Smooth muscle cell (in vitro differentiated cells): Measurements from ENCODE around the gene CCDC116. TPM values are rescaled to one million over a fixed set of nuclear protein-coding genes. Genes with fewer than 3 reads are reported as not detected.
"Not testable (repeated sequence)": the region's sequence is repeated elsewhere in the genome, so short reads cannot be mapped to it uniquely, and the experiment has no call there.

Source experiments
- DNase-seq: peaks from one replicate; lab custom pipeline; 2025; ENCODE audit not compliant: unreplicated experiment; lab: John Stamatoyannopoulos, UW
- H2AFZ ChIP-seq: fragments of 200-600 bp; sonication (generic); 2 replicates; pipeline ENCODE4 v1.6.0; 2016; ENCODE audit warnings: antibody characterized with exemption, low read depth, mild to moderate bottlenecking
- H3F3A ChIP-seq: fragments of 200-600 bp; sonication (generic); 2 replicates; pipeline ENCODE4 v1.6.0; 2017; ENCODE audit warnings: antibody characterized with exemption, low read depth
- H3K27ac ChIP-seq: fragments of 200-600 bp; sonication (generic); 2 replicates; pipeline ENCODE4 v1.5.1; 2016; ENCODE audit warnings: low read depth, mild to moderate bottlenecking
- H3K27me3 ChIP-seq: fragments of 200-600 bp; sonication (generic); 2 replicates; pipeline ENCODE4 v1.6.1; 2016; ENCODE audit warnings: low read depth, mild to moderate bottlenecking
- H3K36me3 ChIP-seq: fragments of 200-600 bp; sonication (generic); 2 replicates; pipeline ENCODE4 v1.5.1; 2016; ENCODE audit warnings: low read depth
- H3K4me1 ChIP-seq: fragments of 200-600 bp; sonication (generic); 2 replicates; pipeline ENCODE4 v1.5.1; 2016; ENCODE audit warnings: low read depth
- H3K4me2 ChIP-seq: fragments of 200-600 bp; sonication (generic); 2 replicates; pipeline ENCODE4 v1.6.0; 2016; ENCODE audit warnings: mild to moderate bottlenecking
- H3K4me3 ChIP-seq: fragments of 200-600 bp; sonication (generic); 2 replicates; pipeline ENCODE4 v1.5.1; 2016; ENCODE audit warnings: mild to moderate bottlenecking
- H3K79me2 ChIP-seq: fragments of 200-600 bp; sonication (generic); 2 replicates; pipeline ENCODE4 v1.6.0; 2016; ENCODE audit warnings: low read depth, mild to moderate bottlenecking
- H3K9ac ChIP-seq: fragments of 200-600 bp; sonication (generic); 2 replicates; pipeline ENCODE4 v1.6.0; 2016; ENCODE audit warnings: low read depth
- H3K9me3 ChIP-seq: fragments of 200-600 bp; sonication (generic); replicated peaks from 2 replicates; pipeline ENCODE4 v1.5.1; 2016; ENCODE audit warnings: low read depth
- H4K20me1 ChIP-seq: fragments of 200-600 bp; sonication (generic); 2 replicates; pipeline ENCODE4 v1.6.0; 2016; ENCODE audit warnings: low read depth
- WGBS: methylation state at CpG from one replicate; pipeline ENCODE4 v1.1.7; 2016; ENCODE audit warnings: low lambda C conversion rate; 5-methylcytosine and 5-hydroxymethylcytosine counted together
- polyA plus RNA-seq: library from polyadenylated mRNA; unstranded; fragments of >200 nt; fragmentation: Nextera tagmentation; extraction: Ambion mirVana; gene quantifications from 2 replicates; pipeline ENCODE4 v1.2.1, GENCODE V29; 2016
- total RNA-seq: library from RNA; depleted of rRNA; stranded (reverse); fragments of >200 nt; gene quantifications from 2 replicates; pipeline ENCODE4 v1.2.3, GENCODE V29; 2014
- TF ChIP-seq, protein P1 (sequence below): fragments of 200-600 bp; sonication (generic); IDR thresholded peaks from 2 replicates; pipeline ENCODE4 v1.5.1; 2017; ENCODE audit warnings: borderline replicate concordance, mild to moderate bottlenecking, antibody characterized with exemption; ENCODE audit not compliant: insufficient read depth, poor library complexity, severe bottlenecking

The CCDC116 gene
- total and polyA plus RNA-seq, 2 experiments from 2014 or later = 1.8 TPM; not detected in 1

DNA sequence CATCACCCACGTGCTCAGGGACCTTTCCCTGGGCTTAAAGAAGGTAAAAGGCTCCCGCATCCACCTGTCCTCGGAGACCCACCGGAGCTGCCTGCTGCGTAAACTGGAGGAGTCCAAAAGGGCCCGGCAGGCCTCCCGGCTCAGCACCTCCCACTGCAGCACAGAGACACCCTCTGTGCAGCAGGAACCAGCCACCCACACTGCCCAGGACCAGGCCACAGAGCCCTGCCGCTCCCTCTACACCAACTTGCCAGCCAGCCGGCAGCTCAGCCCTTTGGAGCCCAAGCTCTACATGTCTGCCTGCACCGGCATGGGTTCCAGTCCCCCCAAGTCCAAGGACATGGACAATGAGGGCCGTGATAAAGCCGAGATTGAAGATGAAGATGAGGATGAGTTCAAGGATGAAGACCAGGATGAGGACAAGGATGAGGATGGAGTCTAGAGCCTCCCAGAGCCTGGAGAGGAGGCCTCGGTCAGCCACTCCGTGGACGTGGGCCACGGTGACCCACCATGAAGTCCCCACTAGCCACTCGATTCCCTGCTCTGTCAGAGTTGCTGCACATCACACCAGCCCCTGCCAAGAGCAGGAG, 4.2 kb downstream of the CCDC116 start:
- 93% methylated on average over 17 of the region's 17 CpGs for WGBS
- H3K4me3 ChIP-seq = no peak overlapping the region
- no peaks in the 10 kb centered on the region for H3K27me3 ChIP-seq
- H3K79me2 ChIP-seq = no peaks in the 10 kb centered on the region
- H4K20me1 ChIP-seq = no peaks in the 10 kb centered on the region
- H3K4me1 ChIP-seq = no peaks in the 10 kb centered on the region
- H3K4me2 ChIP-seq = no peak overlapping the region
- H2AFZ ChIP-seq = no peak overlapping the region
- no peaks in the 10 kb centered on the region for H3K9me3 ChIP-seq
- TF ChIP-seq, protein P1, sequence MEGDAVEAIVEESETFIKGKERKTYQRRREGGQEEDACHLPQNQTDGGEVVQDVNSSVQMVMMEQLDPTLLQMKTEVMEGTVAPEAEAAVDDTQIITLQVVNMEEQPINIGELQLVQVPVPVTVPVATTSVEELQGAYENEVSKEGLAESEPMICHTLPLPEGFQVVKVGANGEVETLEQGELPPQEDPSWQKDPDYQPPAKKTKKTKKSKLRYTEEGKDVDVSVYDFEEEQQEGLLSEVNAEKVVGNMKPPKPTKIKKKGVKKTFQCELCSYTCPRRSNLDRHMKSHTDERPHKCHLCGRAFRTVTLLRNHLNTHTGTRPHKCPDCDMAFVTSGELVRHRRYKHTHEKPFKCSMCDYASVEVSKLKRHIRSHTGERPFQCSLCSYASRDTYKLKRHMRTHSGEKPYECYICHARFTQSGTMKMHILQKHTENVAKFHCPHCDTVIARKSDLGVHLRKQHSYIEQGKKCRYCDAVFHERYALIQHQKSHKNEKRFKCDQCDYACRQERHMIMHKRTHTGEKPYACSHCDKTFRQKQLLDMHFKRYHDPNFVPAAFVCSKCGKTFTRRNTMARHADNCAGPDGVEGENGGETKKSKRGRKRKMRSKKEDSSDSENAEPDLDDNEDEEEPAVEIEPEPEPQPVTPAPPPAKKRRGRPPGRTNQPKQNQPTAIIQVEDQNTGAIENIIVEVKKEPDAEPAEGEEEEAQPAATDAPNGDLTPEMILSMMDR = no peak
- no peaks in the 10 kb centered on the region for H3F3A ChIP-seq
- H3K36me3 ChIP-seq = no peaks in the 10 kb centered on the region
- H3K9ac ChIP-seq = no peak overlapping the region
- DNase-seq = no peak
- no peak overlapping the region for H3K27ac ChIP-seq

DNA sequence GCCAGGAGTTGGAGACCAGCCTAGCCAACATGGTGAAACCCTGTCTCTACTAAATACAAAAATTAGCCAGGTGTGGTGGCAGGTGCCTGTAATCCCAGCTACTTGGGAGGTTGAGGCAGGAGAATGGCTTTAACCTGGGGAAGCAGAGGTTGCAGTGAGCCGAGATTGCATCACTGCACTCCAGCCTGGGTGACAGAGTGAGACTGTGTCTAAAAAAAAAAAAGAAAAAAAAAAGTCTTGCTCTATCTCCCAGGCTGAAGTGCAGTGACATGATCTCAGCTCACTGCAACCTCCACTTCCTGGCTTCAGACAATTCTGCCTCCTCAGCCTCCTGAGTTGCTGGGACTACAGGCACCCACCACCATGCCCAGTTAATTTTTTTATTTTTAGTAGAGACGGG, 4.9 kb downstream of the CCDC116 start:
- not testable (repeated sequence) for DNase-seq, H2AFZ ChIP-seq, H3K9me3 ChIP-seq, H3K4me1 ChIP-seq, H3K9ac ChIP-seq, H3K36me3 ChIP-seq, H3K27ac ChIP-seq, H3F3A ChIP-seq, H3K4me3 ChIP-seq, H4K20me1 ChIP-seq, H3K27me3 ChIP-seq, H3K4me2 ChIP-seq, H3K79me2 ChIP-seq
- WGBS = 81% methylated on average over 2 of the region's 2 CpGs

DNA sequence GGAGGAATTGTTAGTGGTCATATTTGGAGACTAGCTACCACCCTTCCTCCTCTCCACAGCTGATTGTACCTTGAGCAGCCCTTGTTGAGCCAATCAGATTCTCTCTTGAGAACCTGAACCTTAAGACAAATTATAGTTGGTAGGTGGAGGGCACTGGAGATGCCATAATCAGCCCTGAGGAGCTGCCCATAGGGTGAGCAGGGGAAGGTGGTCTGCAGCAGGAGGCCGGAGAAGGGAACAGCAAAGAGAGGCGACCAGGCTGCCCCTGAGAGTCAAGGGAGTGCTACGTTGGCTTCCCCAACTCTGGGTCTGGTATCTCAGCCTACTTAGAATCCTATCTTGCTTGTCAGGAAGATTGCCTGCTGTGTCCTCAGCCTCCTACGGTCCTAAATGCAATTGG, 6.8 kb downstream of the CCDC116 start:
- Histone ChIP-seq H3K9ac (no peak overlapping the region), H3K27ac (no peak overlapping the region), H4K20me1 (peaks cover 10% of the 10 kb centered on the region), H3K4me2 (no peak overlapping the region), H2AFZ (no peak overlapping the region), H3K4me3 (no peak overlapping the region), H3F3A (no peaks in the 10 kb centered on the region), H3K36me3 (no peaks in the 10 kb centered on the region), H3K79me2 (no peaks in the 10 kb centered on the region), H3K27me3 (no peaks in the 10 kb centered on the region), H3K9me3 (no peaks in the 10 kb centered on the region), H3K4me1 (peaks cover 4% of the 10 kb centered on the region)
- DNase-seq = no peak
- TF ChIP-seq, protein P1 = no peak
- WGBS = 87% methylated on average over 4 of the region's 4 CpGs

DNA sequence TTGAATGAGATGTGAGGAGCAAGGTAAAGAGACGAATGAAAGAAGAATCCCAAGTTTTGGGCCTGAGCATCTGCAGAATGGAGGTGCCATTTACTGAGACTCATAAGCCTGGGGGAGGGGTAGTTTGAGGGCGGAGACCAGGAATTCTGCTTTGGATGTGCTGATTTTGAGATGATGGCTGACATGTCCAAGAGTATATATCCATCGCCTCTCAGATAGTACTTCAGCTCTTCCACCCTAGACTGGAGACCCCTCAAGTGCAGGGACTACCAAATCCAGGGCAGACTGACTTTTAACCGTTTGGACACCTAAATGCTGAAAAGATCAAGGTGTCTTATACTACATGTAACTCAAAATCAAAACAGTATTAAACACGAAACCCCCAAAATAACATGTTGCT, 8.2 kb downstream of the CCDC116 start:
- Histone ChIP-seq H3F3A (no peaks in the 10 kb centered on the region), H2AFZ (no peak overlapping the region), H3K27me3 (no peaks in the 10 kb centered on the region), H3K4me1 (peaks cover 4% of the 10 kb centered on the region), H3K9ac (no peak overlapping the region), H3K9me3 (no peaks in the 10 kb centered on the region), H3K4me3 (no peak overlapping the region), H3K79me2 (no peaks in the 10 kb centered on the region), H3K4me2 (no peak overlapping the region), H3K36me3 (no peaks in the 10 kb centered on the region), H3K27ac (no peak overlapping the region), H4K20me1 (peaks cover 10% of the 10 kb centered on the region)
- no peak for DNase-seq
- 89% methylated on average over 5 of the region's 5 CpGs for WGBS
- TF ChIP-seq, protein P1 = no peak
